A673 (cell line): Measurements from ENCODE around the gene ANKLE2. TPM values are rescaled to one million over a fixed set of nuclear protein-coding genes. Genes with fewer than 3 reads are reported as not detected.

ENCODE experiments used
- BruUV-seq: library from RNA; stranded (reverse); fragments of 400-500 nt; replicated peaks from 2 replicates; lab custom pipeline; 2021; lab: Mats Ljungman, UMichigan
- CTCF ChIA-PET: fragments of 300-600 bp; sonication (Branson Sonifier 250); formaldehyde crosslinking; loops from one replicate; lab custom pipeline; 2022; ENCODE audit warnings: antibody characterized with exemption; lab: Charles Lee
- POLR2A ChIA-PET: fragments of 300-600 bp; sonication (Branson Sonifier 250); formaldehyde crosslinking; loops from one replicate; lab custom pipeline; 2022; ENCODE audit warnings: antibody characterized with exemption; ENCODE audit not compliant: low non-redundant PET; lab: Charles Lee
- DNase-seq: peaks from one replicate; pipeline ENCODE4 v3.0.0-alpha.2; 2015; ENCODE audit warnings: low spot score
- H3K27ac ChIP-seq: fragments of 200-600 bp; sonication (generic); 2 replicates; pipeline ENCODE4 v1.5.1; 2016; ENCODE audit warnings: mixed run types, low read depth, mild to moderate bottlenecking, mixed read lengths, antibody characterized with exemption, low read length; ENCODE audit not compliant: poor library complexity, severe bottlenecking
- H3K27me3 ChIP-seq: fragments of 200-600 bp; sonication (generic); replicated peaks from 2 replicates; pipeline ENCODE4 v1.6.1; 2017; ENCODE audit warnings: mixed run types, low read depth, mild to moderate bottlenecking, mixed read lengths, antibody characterized with exemption, low read length; ENCODE audit not compliant: insufficient read depth, poor library complexity
- H3K36me3 ChIP-seq: fragments of 200-600 bp; sonication (generic); 2 replicates; pipeline ENCODE4 v1.6.1; 2016; ENCODE audit warnings: mixed run types, mild to moderate bottlenecking, mixed read lengths, antibody characterized with exemption, low read length; ENCODE audit not compliant: insufficient read depth, poor library complexity, severe bottlenecking
- H3K4me1 ChIP-seq: fragments of 200-600 bp; sonication (generic); 2 replicates; pipeline ENCODE4 v1.6.1; 2017; ENCODE audit warnings: mixed run types, mild to moderate bottlenecking, mixed read lengths, antibody characterized with exemption, low read length; ENCODE audit not compliant: insufficient read depth, poor library complexity, severe bottlenecking
- H3K4me3 ChIP-seq: fragments of 200-600 bp; sonication (generic); 2 replicates; pipeline ENCODE4 v1.5.1; 2016; ENCODE audit warnings: low read depth, mixed run types, mild to moderate bottlenecking, mixed read lengths, low read length; ENCODE audit not compliant: poor library complexity, severe bottlenecking
- H3K9me3 ChIP-seq: fragments of 200-600 bp; sonication (generic); 2 replicates; pipeline ENCODE4 v1.6.1; 2016; ENCODE audit warnings: mixed run types, low read depth, mild to moderate bottlenecking, mixed read lengths, antibody characterized with exemption, low read length; ENCODE audit not compliant: poor library complexity, severe bottlenecking
- EZH2 ChIP-seq: fragments of 200-600 bp; sonication (generic); IDR thresholded peaks from 2 replicates; pipeline ENCODE4 v1.6.1; 2017; ENCODE audit warnings: borderline replicate concordance, low read depth, mild to moderate bottlenecking, mixed read lengths, antibody characterized with exemption, low read length; ENCODE audit not compliant: poor library complexity, severe bottlenecking
- intact Hi-C: fragments of 100-400 bp; cut with micrococcal nuclease; formaldehyde crosslinking; loops from one replicate; pipeline ENCODE4 v1.10.0; 2022; ENCODE audit not compliant: unreplicated experiment
- total RNA-seq: library from RNA; stranded (reverse); gene quantifications from 2 replicates; pipeline ENCODE4 v1.2.3, GENCODE V29; 2021
- TF ChIP-seq, protein P1 (sequence below): fragments of 300-800, 200-600 bp; sonication (generic); conservative IDR thresholded peaks from 2 replicates; pipeline ENCODE4 v1.5.1; 2017; ENCODE audit warnings: low read depth, mild to moderate bottlenecking, antibody characterized with exemption, low read length, moderate library complexity, mixed read lengths

The ANKLE2 gene
- total RNA-seq, 1 experiment from 2014 or later, result 107 TPM

DNA sequence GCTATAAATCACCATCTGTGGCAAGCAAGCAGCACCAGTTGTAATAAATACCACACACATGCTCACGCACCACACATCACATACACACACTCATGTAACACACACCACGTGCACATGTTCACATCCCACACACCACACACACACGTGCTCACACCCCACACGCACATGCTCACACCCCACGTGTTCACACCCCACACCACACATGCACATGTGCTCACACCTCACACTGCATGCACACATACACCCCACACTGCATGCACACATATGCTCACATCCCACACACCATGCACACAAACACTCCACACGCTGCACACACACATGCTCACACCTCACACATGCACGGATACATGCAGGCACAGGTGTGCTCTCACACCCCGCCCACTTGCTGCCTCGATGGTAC lies 22.9 kb upstream of the ANKLE2 start:
- intact Hi-C loops, result no loop called here
- no TSS peak for BruUV-seq
- peaks cover 41% of the 10 kb centered on the region for H3K36me3 ChIP-seq
- no peak overlapping the region for H3K4me3 ChIP-seq
- no peak for DNase-seq
- H3K9me3 ChIP-seq, result no peaks in the 10 kb centered on the region
- no peaks in the 10 kb centered on the region for H3K27me3 ChIP-seq
- no peaks in the 10 kb centered on the region for H3K4me1 ChIP-seq
- no peak overlapping the region for H3K27ac ChIP-seq
- ChIA-PET CTCF (no interaction called here), POLR2A (no interaction called here)
- TF ChIP-seq, protein P1, sequence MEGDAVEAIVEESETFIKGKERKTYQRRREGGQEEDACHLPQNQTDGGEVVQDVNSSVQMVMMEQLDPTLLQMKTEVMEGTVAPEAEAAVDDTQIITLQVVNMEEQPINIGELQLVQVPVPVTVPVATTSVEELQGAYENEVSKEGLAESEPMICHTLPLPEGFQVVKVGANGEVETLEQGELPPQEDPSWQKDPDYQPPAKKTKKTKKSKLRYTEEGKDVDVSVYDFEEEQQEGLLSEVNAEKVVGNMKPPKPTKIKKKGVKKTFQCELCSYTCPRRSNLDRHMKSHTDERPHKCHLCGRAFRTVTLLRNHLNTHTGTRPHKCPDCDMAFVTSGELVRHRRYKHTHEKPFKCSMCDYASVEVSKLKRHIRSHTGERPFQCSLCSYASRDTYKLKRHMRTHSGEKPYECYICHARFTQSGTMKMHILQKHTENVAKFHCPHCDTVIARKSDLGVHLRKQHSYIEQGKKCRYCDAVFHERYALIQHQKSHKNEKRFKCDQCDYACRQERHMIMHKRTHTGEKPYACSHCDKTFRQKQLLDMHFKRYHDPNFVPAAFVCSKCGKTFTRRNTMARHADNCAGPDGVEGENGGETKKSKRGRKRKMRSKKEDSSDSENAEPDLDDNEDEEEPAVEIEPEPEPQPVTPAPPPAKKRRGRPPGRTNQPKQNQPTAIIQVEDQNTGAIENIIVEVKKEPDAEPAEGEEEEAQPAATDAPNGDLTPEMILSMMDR, result no peak
- no peak for TF ChIP-seq EZH2

DNA sequence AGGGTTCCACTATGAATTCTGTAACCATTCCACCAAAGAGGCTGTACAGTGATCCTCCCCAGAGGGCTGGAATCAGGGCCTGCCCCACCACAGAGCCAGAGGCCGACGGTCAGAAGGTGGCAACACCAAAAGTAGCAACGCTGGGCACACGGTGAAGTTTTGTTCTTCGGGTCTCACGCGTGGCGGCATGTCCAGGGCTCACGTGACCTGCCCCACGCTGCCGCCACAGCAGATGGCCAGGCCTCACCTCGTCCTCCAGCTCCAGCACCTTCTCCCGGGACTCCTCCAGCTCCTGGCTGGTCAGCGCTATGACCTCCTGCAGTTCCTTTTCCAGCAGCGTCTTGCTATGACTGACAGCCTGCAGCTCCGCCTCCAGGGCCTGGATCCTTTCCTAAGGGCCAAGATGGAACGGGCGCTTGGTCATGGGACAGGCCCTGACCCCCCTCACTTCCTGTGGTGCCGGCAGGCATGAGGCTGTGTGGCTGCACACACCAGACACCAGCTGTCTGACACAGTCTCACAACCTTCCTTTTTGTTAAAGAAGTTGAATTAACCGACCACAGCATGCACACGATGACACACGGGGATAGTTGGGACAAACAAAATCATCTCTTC lies 22.4 kb upstream of the ANKLE2 start:
- intact Hi-C loops, result no loop called here
- H3K4me3 ChIP-seq, result no peak overlapping the region
- CTCF ChIA-PET, result no interaction called here
- no peaks in the 10 kb centered on the region for H3K9me3 ChIP-seq
- peaks cover 40% of the 10 kb centered on the region for H3K36me3 ChIP-seq
- TF ChIP-seq EZH2, result no peak
- TF ChIP-seq, protein P1, result no peak
- no TSS peak for BruUV-seq
- no peak overlapping the region for H3K27ac ChIP-seq
- H3K4me1 ChIP-seq, result no peaks in the 10 kb centered on the region
- DNase-seq, result no peak
- POLR2A ChIA-PET, result no interaction called here
- H3K27me3 ChIP-seq, result no peaks in the 10 kb centered on the region

DNA sequence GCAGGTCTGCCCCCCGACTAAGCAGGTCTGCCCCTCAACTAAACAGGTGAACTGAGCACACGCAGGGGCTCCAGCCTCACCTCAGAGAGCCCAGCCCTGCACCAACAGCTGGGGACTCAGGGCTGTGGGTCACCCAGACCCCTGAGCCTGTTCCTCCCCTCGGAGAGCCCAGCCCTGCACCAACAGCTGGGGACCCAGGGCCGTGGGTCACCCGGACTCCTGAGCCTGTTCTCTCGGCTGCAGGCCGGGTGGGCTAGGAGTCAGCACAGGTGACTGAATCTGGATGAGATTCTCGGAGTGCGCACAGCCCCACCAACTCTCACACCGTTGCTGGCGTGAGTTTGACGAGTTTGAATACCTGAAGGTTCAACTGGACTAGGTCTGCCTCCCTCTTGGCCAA lies 20.3 kb upstream of the ANKLE2 start:
- no peaks in the 10 kb centered on the region for H3K4me1 ChIP-seq
- intact Hi-C loops, result no loop called here
- no peak overlapping the region for H3K4me3 ChIP-seq
- H3K27me3 ChIP-seq, result no peaks in the 10 kb centered on the region
- ChIA-PET POLR2A (no interaction called here), CTCF (no interaction called here)
- no TSS peak for BruUV-seq
- H3K27ac ChIP-seq, result no peak overlapping the region
- DNase-seq, result no peak
- TF ChIP-seq EZH2, result no peak
- TF ChIP-seq, protein P1, result no peak
- H3K9me3 ChIP-seq, result no peaks in the 10 kb centered on the region
- H3K36me3 ChIP-seq, result peaks cover 44% of the 10 kb centered on the region
